A549 (cell line): ENCODE results near the gene GTF2IRD1. TPM values are rescaled to one million over a fixed set of nuclear protein-coding genes. Genes with fewer than 3 reads are reported as not detected.

Source experiments
- ATAC-seq, 2 experiments: fragments of 200-7000 bp in 1 of 2; fragments of >200 bp in 1 of 2; cut with Nextera tagmentation in 1 of 2; cut with Tn5 transposase in 1 of 2; 3 replicates each; pipeline versions ENCODE4 v1.8.0 to v1.9.1; 2018 to 2020; ENCODE audit warnings: mild to moderate bottlenecking in 1 of 2, moderate library complexity in 1 of 2
- CTCF ChIA-PET: fragments of 300-600 bp; sonication (Branson Sonifier 250); formaldehyde crosslinking; extraction: SDS; loops from one replicate; lab custom pipeline; 2021; ENCODE audit warnings: antibody characterized with exemption, inconsistent platforms; lab: Yijun Ruan, JAX
- POLR2A ChIA-PET: fragments of 350-600 bp; formaldehyde crosslinking; extraction: SDS; loops from one replicate; lab custom pipeline; 2021; ENCODE audit warnings: antibody characterized with exemption, inconsistent platforms; lab: Yijun Ruan, JAX
- DNase-seq, 2 experiments: peaks; one replicate each; pipeline versions ENCODE4 v3.0.0 to v3.0.0-alpha.2; 2011 to 2016; ENCODE audit warnings: low read depth in 1 of 2, low spot score in 1 of 2
- FAIRE-seq: peaks from 2 replicates; lab custom pipeline; 2011; peaks lifted over from hg19 to GRCh38; lab: Jason Lieb, UNC
- H3K27ac ChIP-seq, 2 experiments: fragments of >200 bp; sonication (Bioruptor Twin); formaldehyde crosslinking; 3 replicates each; pipeline ENCODE4 v1.5.1; 2016 to 2017
- H3K4me1 ChIP-seq: fragments of >200 bp; sonication (Bioruptor Twin); formaldehyde crosslinking; 3 replicates; pipeline ENCODE4 v1.6.1; 2016
- H3K4me2 ChIP-seq: fragments of >200 bp; sonication (Bioruptor Twin); formaldehyde crosslinking; 3 replicates; pipeline ENCODE4 v1.6.1; 2016
- H3K4me3 ChIP-seq: fragments of >200 bp; sonication (Bioruptor Twin); formaldehyde crosslinking; 3 replicates; pipeline ENCODE4 v1.5.1; 2016
- H3K9me3 ChIP-seq: fragments of >200 bp; sonication (Bioruptor Twin); formaldehyde crosslinking; 3 replicates; pipeline ENCODE4 v1.6.1; 2016
- CBX2 ChIP-seq: fragments of 200-600 bp; sonication (generic); IDR thresholded peaks from 2 replicates; pipeline ENCODE4 v1.6.1; 2016; ENCODE audit warnings: low read depth, mild to moderate bottlenecking, borderline replicate concordance
- EP300 ChIP-seq, 2 experiments: fragments of >200 bp; sonication (Bioruptor Twin); formaldehyde crosslinking; IDR thresholded peaks; 2 replicates in 1 of 2; 3 replicates in 1 of 2; pipeline ENCODE4 v1.6.1; 2016 to 2017
- FOSL2 ChIP-seq, 2 experiments: fragments of 450-650 bp in 1 of 2; fragments of >200 bp in 1 of 2; sonication (Bioruptor Twin) in 1 of 2; formaldehyde crosslinking; IDR thresholded peaks; 2 replicates each; pipeline versions ENCODE4 v1.5.0 to v1.6.1; 2016 to 2020; ENCODE audit warnings: mild to moderate bottlenecking in 1 of 2, moderate library complexity in 1 of 2
- HEYL ChIP-seq: fragments of 250-450 bp; sonication (Bioruptor Pico); IDR thresholded peaks from 2 replicates; pipeline ENCODE4 v1.8.0; 2021; ENCODE audit warnings: mild to moderate bottlenecking, moderate library complexity
- HOXA7 ChIP-seq: fragments of 250-450 bp; sonication (Bioruptor Pico); IDR thresholded peaks from 2 replicates; pipeline ENCODE4 v1.5.0; 2020; ENCODE audit warnings: mild to moderate bottlenecking, moderate library complexity
- HOXB13 ChIP-seq: fragments of 250-450 bp; sonication (Bioruptor Pico); IDR thresholded peaks from 2 replicates; pipeline ENCODE4 v1.5.0; 2020; ENCODE audit warnings: low read depth, mild to moderate bottlenecking, moderate library complexity
- JUN ChIP-seq, 2 experiments: fragments of >200 bp; sonication (Bioruptor Twin); formaldehyde crosslinking; IDR thresholded peaks; 2 replicates in 1 of 2; 3 replicates in 1 of 2; pipeline ENCODE4 v1.6.1; 2016 to 2017
- JUNB ChIP-seq: fragments of >200 bp; sonication (Bioruptor Twin); formaldehyde crosslinking; IDR thresholded peaks from 2 replicates; pipeline ENCODE4 v1.6.1; 2016
- KDM1A ChIP-seq: fragments of 200-600 bp; sonication (generic); IDR thresholded peaks from 2 replicates; pipeline ENCODE4 v1.6.1; 2016; ENCODE audit warnings: low read depth, mild to moderate bottlenecking
- MAZ ChIP-seq: fragments of 150-350 bp; IDR thresholded peaks from 2 replicates; pipeline ENCODE4 v1.6.1; 2014; ENCODE audit warnings: antibody characterized with exemption, low read depth, low read length, borderline replicate concordance
- NFE2L2 ChIP-seq: fragments of 150-350 bp; conservative IDR thresholded peaks from 2 replicates; pipeline ENCODE4 v1.6.1; 2014; ENCODE audit warnings: low read length
- NR3C1 ChIP-seq: fragments of >200 bp; sonication (Bioruptor Twin); formaldehyde crosslinking; IDR thresholded peaks from 3 replicates; pipeline ENCODE4 v1.6.1; 2017
- PHF8 ChIP-seq: fragments of 200-600 bp; sonication (generic); IDR thresholded peaks from 2 replicates; pipeline ENCODE4 v1.6.1; 2016; ENCODE audit warnings: low read depth, mild to moderate bottlenecking, antibody characterized with exemption, moderate library complexity, borderline replicate concordance
- RAD21 ChIP-seq, 2 experiments: fragments of >200 bp in 1 of 2; sonication (Bioruptor Twin) in 1 of 2; formaldehyde crosslinking in 1 of 2; IDR thresholded peaks in 1 of 2; conservative IDR thresholded peaks in 1 of 2; 2 replicates in 1 of 2; 3 replicates in 1 of 2; pipeline ENCODE4 v1.6.1; 2012 to 2018; ENCODE audit warnings: inconsistent platforms in 1 of 2
- SMC3 ChIP-seq: fragments of >200 bp; sonication (Bioruptor Twin); formaldehyde crosslinking; IDR thresholded peaks from 3 replicates; pipeline ENCODE4 v1.6.1; 2018; ENCODE audit warnings: inconsistent platforms
- TFCP2L1 ChIP-seq: fragments of 250-450 bp; sonication (Bioruptor Pico); IDR thresholded peaks from 2 replicates; pipeline ENCODE4 v1.5.0; 2021; ENCODE audit warnings: mild to moderate bottlenecking
- ZFP36 ChIP-seq: fragments of 450-650 bp; IDR thresholded peaks from 2 replicates; pipeline ENCODE4 v1.6.1; 2014; ENCODE audit warnings: borderline replicate concordance; ENCODE audit not compliant: partially characterized antibody
- ZSCAN20 ChIP-seq: fragments of 250-450 bp; sonication (Bioruptor Pico); IDR thresholded peaks from 2 replicates; pipeline ENCODE4 v1.8.0; 2022; ENCODE audit warnings: mild to moderate bottlenecking, moderate library complexity
- WGBS: methylation state at CpG from one replicate; pipeline ENCODE4 v1.1.6; 2017; ENCODE audit errors: missing lambda C conversion rate; 5-methylcytosine and 5-hydroxymethylcytosine counted together
- polyA plus RNA-seq, 4 experiments: library from polyadenylated mRNA; depleted of rRNA in 3 of 4; stranded (reverse); fragments of >200 nt; fragmentation: RNase III in 1 of 4; extraction: RNeasy Plus Mini Kit Qiagen cat#74134 plus additional on column Dnase treatment in 1 of 4; gene quantifications; 2 replicates in 3 of 4; 3 replicates in 1 of 4; pipeline ENCODE4 v1.2.3, GENCODE V29; 2011 to 2017
- TF ChIP-seq, protein P1 (sequence below): fragments of 250-450 bp; sonication (Bioruptor Pico); IDR thresholded peaks from 2 replicates; pipeline ENCODE4 v1.5.0; 2021; ENCODE audit warnings: mild to moderate bottlenecking, moderate library complexity, borderline replicate concordance

The GTF2IRD1 gene
- polyA plus RNA-seq, 2 of the 4 experiments (the other 2 are of a cell fraction), result 19.9 to 20.5 TPM

DNA sequence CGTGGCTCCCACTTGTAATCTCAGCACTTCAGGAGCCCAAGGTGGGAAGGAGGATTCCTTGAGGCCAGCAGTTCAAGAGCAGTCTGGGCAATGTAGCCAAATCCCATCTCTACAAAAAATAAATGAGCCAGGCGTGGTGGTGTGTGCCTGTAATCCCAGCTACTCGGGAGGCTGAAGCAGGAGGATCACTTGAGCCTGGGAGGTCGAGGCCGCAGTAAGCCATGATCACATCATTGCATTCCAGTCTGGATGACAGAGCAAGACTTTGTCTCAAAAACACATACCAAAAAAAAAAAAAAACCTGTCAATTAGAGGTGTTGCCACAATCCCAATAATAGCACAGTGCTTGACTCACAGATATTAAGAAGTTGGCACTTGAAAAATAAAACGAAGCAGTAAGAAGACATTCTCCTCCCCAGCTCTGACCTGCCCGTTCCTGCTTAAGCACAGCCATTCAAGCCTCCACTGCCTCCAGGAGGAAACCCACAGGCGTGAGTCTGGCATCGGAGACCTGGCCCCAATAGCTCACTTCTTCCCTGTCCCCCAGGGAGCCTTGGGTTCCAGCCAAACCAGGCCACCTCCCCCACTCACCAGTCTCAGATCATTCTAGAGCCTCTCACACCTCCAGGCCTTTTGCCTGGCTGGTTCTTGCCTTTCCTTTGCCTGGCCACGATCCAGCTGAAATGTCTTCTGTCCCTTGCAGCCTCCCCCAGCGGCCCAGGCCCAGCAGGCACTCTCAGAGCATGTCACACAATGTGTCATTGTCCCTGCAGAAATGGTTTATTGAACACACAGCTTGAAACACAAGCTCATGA lies 158.5 kb downstream of the GTF2IRD1 start:
- Histone ChIP-seq H3K9me3 (no peaks in the 10 kb centered on the region), H3K4me2 (peak overlapping the region; percentile 33), H3K4me3 (no peak overlapping the region), H3K4me1 (peaks cover 28% of the 10 kb centered on the region), H3K27ac (peak overlapping the region; percentile 76 to 90)
- ATAC-seq (peak; percentile 7 to 42; a peak in 3 of 6 replicates), FAIRE-seq (no peak), DNase-seq (peak in 1 of 2 experiments; percentile 55)
- TF ChIP-seq, protein P1, sequence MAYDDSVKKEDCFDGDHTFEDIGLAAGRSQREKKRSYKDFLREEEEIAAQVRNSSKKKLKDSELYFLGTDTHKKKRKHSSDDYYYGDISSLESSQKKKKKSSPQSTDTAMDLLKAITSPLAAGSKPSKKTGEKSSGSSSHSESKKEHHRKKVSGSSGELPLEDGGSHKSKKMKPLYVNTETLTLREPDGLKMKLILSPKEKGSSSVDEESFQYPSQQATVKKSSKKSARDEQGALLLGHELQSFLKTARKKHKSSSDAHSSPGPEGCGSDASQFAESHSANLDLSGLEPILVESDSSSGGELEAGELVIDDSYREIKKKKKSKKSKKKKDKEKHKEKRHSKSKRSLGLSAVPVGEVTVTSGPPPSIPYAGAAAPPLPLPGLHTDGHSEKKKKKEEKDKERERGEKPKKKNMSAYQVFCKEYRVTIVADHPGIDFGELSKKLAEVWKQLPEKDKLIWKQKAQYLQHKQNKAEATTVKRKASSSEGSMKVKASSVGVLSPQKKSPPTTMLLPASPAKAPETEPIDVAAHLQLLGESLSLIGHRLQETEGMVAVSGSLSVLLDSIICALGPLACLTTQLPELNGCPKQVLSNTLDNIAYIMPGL (CRISPR knock-in tag), result no peak
- TF ChIP-seq MAZ (no peak), JUN (IDR thresholded peaks at IDR 0.05) (0 out of 5 replicates have a peak, but pooled peaks of 1 of the 2 experiments have one; percentile 41), FOSL2 (IDR thresholded peaks at IDR 0.05) (no peak), FOSL2 (CRISPR knock-in tag; IDR thresholded peaks at IDR 0.05) (no peak), EP300 (IDR thresholded peaks at IDR 0.05) (peak in 1 of 2 experiments; percentile 13; a peak in 1 of 5 replicates)
- ChIA-PET POLR2A (interaction anchor here (0.8 to 1.4 kb wide), 3 partner anchors 10 to 25 kb away, joined by 3 read pairs; no protein-coding TSS in a partner anchor), CTCF (interaction anchor here (0.6 to 1.2 kb wide), 4 partner anchors 23 to 186 kb away, joined by 3 to 4 read pairs (median 3); no protein-coding TSS in a partner anchor)
- 50% methylated on average over 11 of the region's 11 CpGs for WGBS

GRCh38 chr7:74615933-74616780 lies 162.5 kb downstream of the GTF2IRD1 start:
- TF ChIP-seq NFE2L2, result no peak
- no peak for TF ChIP-seq CBX2
- TF ChIP-seq, protein P1 (CRISPR knock-in tag), result no peak
- 0 out of 3 replicates have a peak, but pooled peaks have one; percentile 5 for TF ChIP-seq SMC3
- no peak for TF ChIP-seq HOXA7 (CRISPR knock-in tag)
- TF ChIP-seq HOXB13 (CRISPR knock-in tag), result no peak
- TF ChIP-seq RAD21 (conservative IDR thresholded peaks at IDR 0.05 in 1 of 2, IDR thresholded peaks at IDR 0.05 in 1 of 2), result 0 out of 5 replicates have a peak, but pooled peaks of 1 of the 2 experiments have one; percentile 11
- no peak for TF ChIP-seq ZSCAN20 (CRISPR knock-in tag)
- TF ChIP-seq TFCP2L1 (CRISPR knock-in tag), result no peak
- TF ChIP-seq ZFP36, result no peak
- no peak for TF ChIP-seq HEYL (CRISPR knock-in tag)
- TF ChIP-seq JUNB, result no peak
- TF ChIP-seq KDM1A, result no peak
- TF ChIP-seq NR3C1, result no peak
- no peak for TF ChIP-seq PHF8
- no peak for FAIRE-seq
- Histone ChIP-seq H3K4me2 (no peak overlapping the region), H3K4me3 (no peak overlapping the region), H3K27ac (peak overlapping the region in 1 of 2 experiments; percentile 42; a peak in 2 of 6 replicates), H3K9me3 (no peaks in the 10 kb centered on the region), H3K4me1 (peaks cover 16% of the 10 kb centered on the region)
- 87% methylated on average over 13 of the region's 13 CpGs for WGBS
- POLR2A ChIA-PET, result no interaction called here
- CTCF ChIA-PET, result interaction anchor here (0.7 to 1.3 kb wide), 5 partner anchors 9 to 198 kb away, joined by 3 to 4 read pairs (median 3); no protein-coding TSS in a partner anchor
- ATAC-seq, result peak in 1 of 2 experiments; percentile 39; a peak in 1 of 6 replicates
- DNase-seq, result no peak
